ENCODE results near the gene MTFR1L. TPM values are rescaled to one million over a fixed set of nuclear protein-coding genes. Genes with fewer than 3 reads are reported as not detected.

MTFR1L gene
- total RNA-seq, 1 donor, result 46.6 TPM

DNA sequence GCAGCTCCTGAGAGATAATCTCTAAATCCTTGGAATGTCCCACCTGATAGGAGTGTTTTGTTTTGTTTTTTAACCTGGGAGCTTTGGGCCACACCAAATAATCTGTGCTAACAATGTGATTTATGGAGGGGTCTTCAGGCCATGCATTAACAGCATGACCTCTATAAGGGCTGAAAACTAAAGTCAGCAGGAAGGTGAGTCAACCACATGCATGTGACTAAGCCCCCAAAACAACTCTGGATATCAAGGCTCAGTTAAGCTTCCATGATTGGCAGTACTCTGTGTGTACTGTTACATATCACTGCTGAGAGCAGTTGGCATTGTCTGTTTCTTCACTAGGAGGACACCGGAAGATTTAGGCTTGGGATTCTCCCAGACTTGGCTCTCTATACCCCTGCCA lies 28.8 kb downstream of the MTFR1L start:
- no peak overlapping the region for H3K4me3 ChIP-seq (ENCODE audit: low read depth, low read length)
- TF ChIP-seq, protein P1, sequence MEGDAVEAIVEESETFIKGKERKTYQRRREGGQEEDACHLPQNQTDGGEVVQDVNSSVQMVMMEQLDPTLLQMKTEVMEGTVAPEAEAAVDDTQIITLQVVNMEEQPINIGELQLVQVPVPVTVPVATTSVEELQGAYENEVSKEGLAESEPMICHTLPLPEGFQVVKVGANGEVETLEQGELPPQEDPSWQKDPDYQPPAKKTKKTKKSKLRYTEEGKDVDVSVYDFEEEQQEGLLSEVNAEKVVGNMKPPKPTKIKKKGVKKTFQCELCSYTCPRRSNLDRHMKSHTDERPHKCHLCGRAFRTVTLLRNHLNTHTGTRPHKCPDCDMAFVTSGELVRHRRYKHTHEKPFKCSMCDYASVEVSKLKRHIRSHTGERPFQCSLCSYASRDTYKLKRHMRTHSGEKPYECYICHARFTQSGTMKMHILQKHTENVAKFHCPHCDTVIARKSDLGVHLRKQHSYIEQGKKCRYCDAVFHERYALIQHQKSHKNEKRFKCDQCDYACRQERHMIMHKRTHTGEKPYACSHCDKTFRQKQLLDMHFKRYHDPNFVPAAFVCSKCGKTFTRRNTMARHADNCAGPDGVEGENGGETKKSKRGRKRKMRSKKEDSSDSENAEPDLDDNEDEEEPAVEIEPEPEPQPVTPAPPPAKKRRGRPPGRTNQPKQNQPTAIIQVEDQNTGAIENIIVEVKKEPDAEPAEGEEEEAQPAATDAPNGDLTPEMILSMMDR (IDR thresholded peaks at IDR 0.05; ENCODE audit: insufficient read depth, low read depth, low read length), result no peak
- no peak for DNase-seq (ENCODE audit: low read depth)

DNA sequence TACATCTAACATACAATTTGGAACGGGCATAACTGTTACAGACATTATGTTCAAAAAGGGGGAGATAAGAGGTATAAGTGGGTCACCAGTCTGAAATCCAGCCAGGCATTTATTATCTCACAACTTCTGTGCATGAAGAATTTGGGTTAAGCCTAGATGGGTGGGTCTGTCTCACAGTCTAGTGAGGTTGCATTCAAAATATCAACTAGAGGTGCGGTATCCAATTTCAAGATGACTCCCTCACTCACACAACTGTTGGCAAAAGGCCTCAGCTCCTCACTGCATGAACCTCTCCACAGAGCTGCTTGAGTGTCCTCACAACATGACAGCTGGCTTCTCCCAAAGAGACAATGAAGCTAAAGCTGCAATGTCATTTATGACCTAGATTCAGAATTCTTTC lies 34.8 kb downstream of the MTFR1L start:
- TF ChIP-seq, protein P1 (IDR thresholded peaks at IDR 0.05; ENCODE audit: insufficient read depth, low read depth, low read length), result no peak
- no peak for DNase-seq (ENCODE audit: low read depth)
- no peak overlapping the region for H3K4me3 ChIP-seq (ENCODE audit: low read depth, low read length)

- no peak for DNase-seq (ENCODE audit: low read depth)
- no peak overlapping the region for H3K4me3 ChIP-seq (ENCODE audit: low read depth, low read length)
- TF ChIP-seq, protein P1 (IDR thresholded peaks at IDR 0.05; ENCODE audit: insufficient read depth, low read depth, low read length), result no peak
Observed at GRCh38 chr1:25856856-25857255, 37.1 kb downstream of the MTFR1L start.

DNA sequence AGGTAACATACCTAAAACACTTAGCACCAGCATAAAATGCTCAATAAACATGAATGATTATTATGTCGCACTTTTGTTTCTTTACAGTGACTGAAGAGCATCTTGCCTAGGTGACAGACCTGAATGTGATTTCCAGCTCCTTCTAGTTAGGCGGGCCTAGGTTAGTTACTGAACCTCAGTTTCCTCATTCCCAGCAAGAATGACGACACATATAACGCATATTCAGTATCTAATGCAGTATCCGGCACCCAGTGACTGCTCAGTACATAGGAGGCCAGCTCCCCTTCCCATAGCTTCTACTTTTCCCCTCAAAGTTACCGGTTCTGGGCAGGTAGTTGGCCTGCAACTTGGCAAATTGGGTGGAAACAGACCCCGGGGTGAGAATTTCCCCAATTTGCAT lies 38.7 kb downstream of the MTFR1L start:
- TF ChIP-seq, protein P1 (IDR thresholded peaks at IDR 0.05; ENCODE audit: insufficient read depth, low read depth, low read length), result no peak
- peak overlapping the region; percentile 73 for H3K4me3 ChIP-seq (ENCODE audit: low read depth, low read length)
- no peak for DNase-seq (ENCODE audit: low read depth)

- peak within 1 kb of the TSS; percentile 73 for H3K4me3 ChIP-seq (ENCODE audit: low read depth, low read length)
- TF ChIP-seq, protein P1 (IDR thresholded peaks at IDR 0.05; ENCODE audit: insufficient read depth, low read depth, low read length), result no peak
- DNase-seq (ENCODE audit: low read depth), result peak; percentile 89
Observed at GRCh38 chr1:25858906-25859789, 39.4 kb downstream of the MTFR1L start, which contains the start of gene AUNIP. TSS of gene AUNIP (minus strand) at chr1:25859457. CDS start at chr1:25859357, 100 bp downstream.

GRCh38 chr1:25861316-25862286 lies 41.8 kb downstream of the MTFR1L start:
- DNase-seq (ENCODE audit: low read depth), result no peak
- TF ChIP-seq, protein P1 (IDR thresholded peaks at IDR 0.05; ENCODE audit: insufficient read depth, low read depth, low read length), result no peak
- H3K4me3 ChIP-seq (ENCODE audit: low read depth, low read length), result no peak overlapping the region

All from fibroblast of villous mesenchyme (primary cell).